Peyer's patch (tissue), 4 donors: Measurements from ENCODE around the gene GFER. TPM values are rescaled to one million over a fixed set of nuclear protein-coding genes. Genes with fewer than 3 reads are reported as not detected.
"Not testable (repeated sequence)": the region's sequence is repeated elsewhere in the genome, so short reads cannot be mapped to it uniquely, and the experiment has no call there.

Experiments used
- DNase-seq, 3 donors: peaks; one replicate each; pipeline ENCODE4 v3.0.0-alpha.2; 2017 to 2019
- H3K27ac ChIP-seq, 4 donors: fragments of 200-600 bp; sonication (generic); one replicate each; pipeline ENCODE4 v1.5.1; 2016 to 2019
- H3K27me3 ChIP-seq, 2 donors: fragments of 200-600 bp; sonication (generic); one replicate each; pipeline ENCODE4 v1.5.1; 2019
- H3K36me3 ChIP-seq, 3 donors: fragments of 200-600 bp; sonication (generic); one replicate each; pipeline ENCODE4 v1.5.1; 2016 to 2019
- H3K4me1 ChIP-seq, 4 donors: fragments of 200-600 bp; sonication (generic); one replicate each; pipeline ENCODE4 v1.5.1; 2016 to 2019
- H3K4me3 ChIP-seq, 4 donors: fragments of 200-600 bp; sonication (generic); 1 replicate in 3 of 4; 2 replicates in 1 of 4; pipeline ENCODE4 v1.5.1; 2016 to 2019; ENCODE audit warnings: mild to moderate bottlenecking in 1 of 4
- H3K9me3 ChIP-seq, 4 donors: fragments of 200-600 bp; sonication (generic); one replicate each; pipeline ENCODE4 v1.5.1; 2016 to 2019; ENCODE audit warnings: mild to moderate bottlenecking in 1 of 4
- POLR2A ChIP-seq, 2 donors: fragments of 450-650 bp; IDR thresholded peaks; one replicate each; pipeline ENCODE4 v1.5.1; 2017; ENCODE audit warnings: antibody characterized with exemption in 2 of 2, mild to moderate bottlenecking in 2 of 2, moderate library complexity in 2 of 2
- total RNA-seq, 4 donors: library from RNA; depleted of rRNA; stranded (reverse); fragments of >200 nt; gene quantifications; one replicate each; pipeline ENCODE4 v1.1.0, GENCODE V29; 2016
- TF ChIP-seq, protein P1 (sequence below), 6 experiments: fragments of 450-650 bp in 4 of 6; fragments of 200-600 bp in 2 of 6; sonication (generic) in 1 of 6; IDR thresholded peaks; one replicate each; pipeline ENCODE4 v1.5.1; 2017 to 2019; ENCODE audit warnings: antibody characterized with exemption in 6 of 6, mild to moderate bottlenecking in 3 of 6, moderate library complexity in 1 of 6

Gene GFER
- total RNA-seq, 4 donors from 2014 or later, result 31.4 to 102 (median 83.1) TPM

DNA sequence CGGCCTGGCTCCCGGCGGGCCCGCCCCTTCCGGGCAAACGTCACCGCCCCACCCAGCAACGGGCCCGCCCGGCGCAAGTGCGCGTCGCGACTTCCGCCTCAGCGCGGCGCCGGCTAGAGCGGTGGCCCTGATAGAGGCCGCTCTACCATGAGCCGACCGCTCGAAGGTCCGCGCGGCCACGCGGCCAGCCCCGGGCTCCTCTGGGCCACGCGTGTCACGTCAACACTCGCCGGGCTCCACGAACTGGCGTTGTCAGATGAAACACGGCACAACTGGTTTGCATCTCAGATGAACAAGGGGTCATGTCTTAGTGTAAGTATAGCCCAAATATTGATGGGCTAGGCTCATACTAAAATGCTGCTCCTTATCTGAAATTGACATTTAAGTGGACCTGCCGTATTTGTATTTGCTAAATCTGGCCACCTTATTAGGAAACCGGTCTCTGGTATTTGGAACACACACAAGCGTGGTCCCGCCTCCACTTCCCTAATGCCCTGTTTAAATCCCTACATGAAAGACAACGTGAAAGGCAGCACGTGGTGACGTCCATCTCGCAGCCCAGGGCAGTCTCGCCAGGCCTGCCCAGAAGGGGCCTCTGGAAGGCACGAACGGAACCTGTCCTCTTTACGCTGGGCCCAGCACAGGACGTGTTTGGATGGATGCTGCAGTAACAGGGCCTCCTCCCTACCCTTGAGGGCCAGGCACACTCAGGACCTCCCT is 26.0 kb downstream of the GFER start, which contains the start of gene ZNF598:
Gene ZNF598, minus strand, starts transcription at position 31 of the 720 bp plus-strand sequence.
- no peaks in the 10 kb centered on the region for H3K27me3 ChIP-seq
- peak; percentile 96 to 99 for TF ChIP-seq POLR2A (IDR thresholded peaks at IDR 0.05)
- TF ChIP-seq, protein P1, sequence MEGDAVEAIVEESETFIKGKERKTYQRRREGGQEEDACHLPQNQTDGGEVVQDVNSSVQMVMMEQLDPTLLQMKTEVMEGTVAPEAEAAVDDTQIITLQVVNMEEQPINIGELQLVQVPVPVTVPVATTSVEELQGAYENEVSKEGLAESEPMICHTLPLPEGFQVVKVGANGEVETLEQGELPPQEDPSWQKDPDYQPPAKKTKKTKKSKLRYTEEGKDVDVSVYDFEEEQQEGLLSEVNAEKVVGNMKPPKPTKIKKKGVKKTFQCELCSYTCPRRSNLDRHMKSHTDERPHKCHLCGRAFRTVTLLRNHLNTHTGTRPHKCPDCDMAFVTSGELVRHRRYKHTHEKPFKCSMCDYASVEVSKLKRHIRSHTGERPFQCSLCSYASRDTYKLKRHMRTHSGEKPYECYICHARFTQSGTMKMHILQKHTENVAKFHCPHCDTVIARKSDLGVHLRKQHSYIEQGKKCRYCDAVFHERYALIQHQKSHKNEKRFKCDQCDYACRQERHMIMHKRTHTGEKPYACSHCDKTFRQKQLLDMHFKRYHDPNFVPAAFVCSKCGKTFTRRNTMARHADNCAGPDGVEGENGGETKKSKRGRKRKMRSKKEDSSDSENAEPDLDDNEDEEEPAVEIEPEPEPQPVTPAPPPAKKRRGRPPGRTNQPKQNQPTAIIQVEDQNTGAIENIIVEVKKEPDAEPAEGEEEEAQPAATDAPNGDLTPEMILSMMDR (IDR thresholded peaks at IDR 0.05), result peak in 1 of 6 experiments; percentile 16
- H3K4me1 ChIP-seq, result peaks cover 10 to 44% (median 15%) of the 10 kb centered on the region in 4 donors
- H3K9me3 ChIP-seq, result no peaks in the 10 kb centered on the region
- peak; percentile 77 to 89 (median 89) for DNase-seq
- H3K36me3 ChIP-seq, result no peaks in the 10 kb centered on the region
- peak within 1 kb of the TSS; percentile 90 to 97 (median 96) for H3K27ac ChIP-seq
- peak within 1 kb of the TSS; percentile 64 to 99 (median 94) for H3K4me3 ChIP-seq

GRCh38 chr16:2011726-2012125 is 27.7 kb downstream of the GFER start:
- peaks cover 10 to 31% (median 15%) of the 10 kb centered on the region in 4 donors for H3K4me1 ChIP-seq
- H3K27ac ChIP-seq, H3K27me3 ChIP-seq, H3K9me3 ChIP-seq, H3K4me3 ChIP-seq, H3K36me3 ChIP-seq, DNase-seq: not testable (repeated sequence)

DNA sequence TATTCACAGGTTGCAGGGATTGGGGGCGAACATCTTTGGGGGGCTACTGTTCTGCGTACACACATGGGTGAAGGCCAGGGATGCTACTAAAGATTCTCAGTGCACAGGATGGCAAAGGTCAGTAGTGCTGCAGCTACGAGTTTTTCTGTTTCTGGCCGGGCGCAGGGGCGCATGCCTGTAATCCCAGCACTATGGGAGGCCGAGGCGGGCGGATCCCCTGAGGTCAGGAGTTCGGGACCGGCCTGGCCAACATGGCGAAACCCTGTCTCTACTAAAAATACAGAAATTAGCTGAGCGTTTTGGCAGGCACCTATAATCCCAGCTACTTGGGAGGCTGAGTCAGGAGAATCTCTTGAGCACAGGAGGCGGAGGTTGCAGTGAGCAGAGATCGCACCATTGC is 29.5 kb downstream of the GFER start:
- H3K4me3 ChIP-seq, result no peak overlapping the region
- H3K27ac ChIP-seq, result no peak overlapping the region
- no peaks in the 10 kb centered on the region for H3K36me3 ChIP-seq
- no peaks in the 10 kb centered on the region for H3K9me3 ChIP-seq
- no peak for DNase-seq
- no peaks in the 10 kb centered on the region for H3K27me3 ChIP-seq
- peaks cover 0 to 13% (median 3%) of the 10 kb centered on the region in 4 donors for H3K4me1 ChIP-seq
- TF ChIP-seq, protein P1 (IDR thresholded peaks at IDR 0.05), result no peak
- TF ChIP-seq POLR2A (IDR thresholded peaks at IDR 0.05), result no peak

- no peak overlapping the region for H3K4me3 ChIP-seq
- H3K4me1 ChIP-seq, result peaks cover 0 to 15% (median 5%) of the 10 kb centered on the region in 4 donors
- no peaks in the 10 kb centered on the region for H3K36me3 ChIP-seq
- DNase-seq, result peak in 2 of 3 donors; percentile 69 to 76
- H3K27ac ChIP-seq, result peak overlapping the region in 2 of 4 donors; percentile 68 to 71
- H3K9me3 ChIP-seq, result no peaks in the 10 kb centered on the region
- peak in 1 of 2 donors; percentile 34 for TF ChIP-seq POLR2A (IDR thresholded peaks at IDR 0.05)
- TF ChIP-seq, protein P1 (IDR thresholded peaks at IDR 0.05), result peak in 1 of 6 experiments; percentile 3
- H3K27me3 ChIP-seq, result peaks cover 0 to 12% of the 10 kb centered on the region in 2 donors
Observed at GRCh38 chr16:2015117-2015946, 31.3 kb downstream of the GFER start.

DNA sequence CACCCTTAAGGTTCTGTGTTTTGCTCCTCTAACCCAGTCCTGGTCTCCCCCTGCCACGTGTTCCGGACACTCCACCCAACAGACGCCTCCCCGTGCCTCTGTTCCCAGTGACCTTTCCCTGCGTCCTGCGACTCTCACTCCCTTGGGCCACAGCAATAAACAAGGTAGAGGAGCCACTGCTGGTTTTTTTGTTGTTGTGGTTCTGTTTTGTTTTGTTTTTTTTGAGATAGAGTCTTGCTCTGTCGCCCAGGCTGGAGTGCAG is 31.9 kb downstream of the GFER start:
- Histone ChIP-seq H3K4me3 (no peak overlapping the region), H3K4me1 (peaks cover 0 to 15% (median 6%) of the 10 kb centered on the region in 4 donors), H3K9me3 (no peaks in the 10 kb centered on the region), H3K36me3 (no peaks in the 10 kb centered on the region), H3K27me3 (peaks cover 0 to 17% of the 10 kb centered on the region in 2 donors), H3K27ac (peak overlapping the region in 2 of 4 donors; percentile 68 to 71)
- no peak for DNase-seq
- TF ChIP-seq, protein P1 (IDR thresholded peaks at IDR 0.05), result no peak
- TF ChIP-seq POLR2A (IDR thresholded peaks at IDR 0.05), result no peak
